Measurements from ENCODE around the gene TMEM14B.
"Not testable (repeated sequence)": the region's sequence is repeated elsewhere in the genome, so short reads cannot be mapped to it uniquely, and the experiment has no call there.

Gene TMEM14B

GRCh38 chr6:10736731-10737130 is 10.9 kb upstream of the TMEM14B start:
- CTCF ChIA-PET, result no interaction called here
- TF ChIP-seq FOXA1 (IDR thresholded peaks at IDR 0.05) (no peak), ELF4 (IDR thresholded peaks at IDR 0.05) (no peak), FOXK2 (IDR thresholded peaks at IDR 0.05) (no peak), SP1 (IDR thresholded peaks at IDR 0.05) (no peak), HDGF (IDR thresholded peaks at IDR 0.05; ENCODE audit: borderline replicate concordance) (no peak), SUZ12 (IDR thresholded peaks at IDR 0.05) (no peak), BHLHE40 (IDR thresholded peaks at IDR 0.05; ENCODE audit: borderline replicate concordance) (no peak), ZNF384 (IDR thresholded peaks at IDR 0.05) (no peak), PKNOX1 (IDR thresholded peaks at IDR 0.05) (no peak), LEF1 (IDR thresholded peaks at IDR 0.05; ENCODE audit: borderline replicate concordance) (no peak), CTBP1 (IDR thresholded peaks at IDR 0.05; ENCODE audit: borderline replicate concordance) (no peak), FOXM1 (IDR thresholded peaks at IDR 0.05; ENCODE audit: borderline replicate concordance) (no peak), ARNT (IDR thresholded peaks at IDR 0.05) (no peak), TARDBP (IDR thresholded peaks at IDR 0.05) (no peak), NFRKB (IDR thresholded peaks at IDR 0.05) (no peak), L3MBTL2 (conservative IDR thresholded peaks at IDR 0.05) (no peak)
- POLR2A ChIA-PET, result interaction anchor here (1.3 to 2.6 kb wide), 3 partner anchors 9 to 14 kb away, joined by 3 to 9 read pairs (median 8); partner anchors contain the start of gene TMEM14C
- no peak for DNase-seq (ENCODE audit: extremely low spot score)

- CTCF ChIA-PET, result interaction anchor here (0.5 kb wide), 1 partner anchor 180 kb away, joined by 3 read pairs; no protein-coding TSS in a partner anchor
- DNase-seq (ENCODE audit: extremely low spot score), result no peak
- TF ChIP-seq FOXA1 (IDR thresholded peaks at IDR 0.05) (no peak), ZNF384 (IDR thresholded peaks at IDR 0.05) (no peak), SUZ12 (IDR thresholded peaks at IDR 0.05) (no peak), NFRKB (IDR thresholded peaks at IDR 0.05) (no peak), SP1 (IDR thresholded peaks at IDR 0.05) (no peak)
- POLR2A ChIA-PET, result no interaction called here
Measured at GRCh38 chr6:10740061-10740460, 7.5 kb upstream of the TMEM14B start.

- DNase-seq (ENCODE audit: extremely low spot score); CTCF ChIA-PET: not testable (repeated sequence)
- POLR2A ChIA-PET, result interaction anchor here (1.0 to 1.8 kb wide), 2 partner anchors 17 to 19 kb away, joined by 5 to 6 read pairs; partner anchors contain the start of gene TMEM14C
Measured at GRCh38 chr6:10741643-10742042, 6.0 kb upstream of the TMEM14B start.

GRCh38 chr6:10742251-10742650 is 5.4 kb upstream of the TMEM14B start:
- no peak for DNase-seq (ENCODE audit: extremely low spot score)
- ChIA-PET POLR2A (interaction anchor here (1.0 to 1.8 kb wide), 3 partner anchors 18 to 41 kb away, joined by 3 to 6 read pairs (median 5); partner anchors contain the start of gene TMEM14C), CTCF (no interaction called here)
- TF ChIP-seq LEF1 (IDR thresholded peaks at IDR 0.05; ENCODE audit: borderline replicate concordance) (no peak), NFRKB (IDR thresholded peaks at IDR 0.05) (no peak), SUZ12 (IDR thresholded peaks at IDR 0.05) (no peak), CTBP1 (IDR thresholded peaks at IDR 0.05; ENCODE audit: borderline replicate concordance) (no peak), L3MBTL2 (conservative IDR thresholded peaks at IDR 0.05) (no peak), BHLHE40 (IDR thresholded peaks at IDR 0.05; ENCODE audit: borderline replicate concordance) (no peak), HDGF (IDR thresholded peaks at IDR 0.05; ENCODE audit: borderline replicate concordance) (no peak), ZNF384 (IDR thresholded peaks at IDR 0.05) (no peak), ARNT (IDR thresholded peaks at IDR 0.05) (no peak), PKNOX1 (IDR thresholded peaks at IDR 0.05) (no peak), SP1 (IDR thresholded peaks at IDR 0.05) (no peak)

- no peak for DNase-seq (ENCODE audit: extremely low spot score)
- ChIA-PET CTCF (no interaction called here), POLR2A (interaction anchor here (1.5 to 4.7 kb wide), 3 partner anchors 21 to 42 kb away, joined by 3 to 40 read pairs (median 6); partner anchors contain the start of gene TMEM14C)
- TF ChIP-seq HDGF (IDR thresholded peaks at IDR 0.05; ENCODE audit: borderline replicate concordance) (no peak), FOXK2 (IDR thresholded peaks at IDR 0.05) (no peak), L3MBTL2 (conservative IDR thresholded peaks at IDR 0.05) (no peak), NFRKB (IDR thresholded peaks at IDR 0.05) (no peak), TARDBP (IDR thresholded peaks at IDR 0.05) (no peak), SUZ12 (IDR thresholded peaks at IDR 0.05) (no peak), ARNT (IDR thresholded peaks at IDR 0.05) (no peak), LEF1 (IDR thresholded peaks at IDR 0.05; ENCODE audit: borderline replicate concordance) (no peak), SP1 (IDR thresholded peaks at IDR 0.05) (no peak), FOXA1 (IDR thresholded peaks at IDR 0.05) (no peak), PKNOX1 (IDR thresholded peaks at IDR 0.05) (no peak), FOXM1 (IDR thresholded peaks at IDR 0.05; ENCODE audit: borderline replicate concordance) (no peak), BHLHE40 (IDR thresholded peaks at IDR 0.05; ENCODE audit: borderline replicate concordance) (no peak), ZNF384 (IDR thresholded peaks at IDR 0.05) (no peak), ELF4 (IDR thresholded peaks at IDR 0.05) (no peak), CTBP1 (IDR thresholded peaks at IDR 0.05; ENCODE audit: borderline replicate concordance) (no peak)
Measured at GRCh38 chr6:10743515-10743914, 4.1 kb upstream of the TMEM14B start.

- POLR2A ChIA-PET, result interaction anchor here (4.7 kb wide), 1 partner anchor 22 kb away, joined by 40 read pairs; the partner anchor contains the start of gene TMEM14C
- CTCF ChIA-PET, result no interaction called here
- no peak for DNase-seq (ENCODE audit: extremely low spot score)
- TF ChIP-seq ELF4 (IDR thresholded peaks at IDR 0.05), result no peak
- no peak for TF ChIP-seq CTBP1 (IDR thresholded peaks at IDR 0.05; ENCODE audit: borderline replicate concordance)
- no peak for TF ChIP-seq ARNT (IDR thresholded peaks at IDR 0.05)
- no peak for TF ChIP-seq ZNF384 (IDR thresholded peaks at IDR 0.05)
- TF ChIP-seq FOXM1 (IDR thresholded peaks at IDR 0.05; ENCODE audit: borderline replicate concordance), result no peak
- TF ChIP-seq SP1 (IDR thresholded peaks at IDR 0.05), result no peak
- TF ChIP-seq FOXK2 (IDR thresholded peaks at IDR 0.05), result no peak
- no peak for TF ChIP-seq NFRKB (IDR thresholded peaks at IDR 0.05)
- TF ChIP-seq LEF1 (IDR thresholded peaks at IDR 0.05; ENCODE audit: borderline replicate concordance), result no peak
Measured at GRCh38 chr6:10745116-10745515, 2.5 kb upstream of the TMEM14B start.

Measured in HEK293T (cell line).